Retinal pigment epithelial cell (primary cell): ENCODE measurements around the gene HOXC10.

Experiments
- DNase-seq: peaks from one replicate; pipeline ENCODE4 v3.0.0-alpha.2; 2010; ENCODE audit warnings: low read depth
- H3K4me3 ChIP-seq: 2 replicates; pipeline ENCODE4 v1.5.1; 2011; ENCODE audit warnings: mild to moderate bottlenecking, low read length, control low read depth, moderate library complexity
- TF ChIP-seq, protein P1 (sequence below): conservative IDR thresholded peaks from 2 replicates; pipeline ENCODE4 v1.5.1; 2011; ENCODE audit warnings: low read depth, low read length, control low read depth, inconsistent platforms

The HOXC10 gene

DNA sequence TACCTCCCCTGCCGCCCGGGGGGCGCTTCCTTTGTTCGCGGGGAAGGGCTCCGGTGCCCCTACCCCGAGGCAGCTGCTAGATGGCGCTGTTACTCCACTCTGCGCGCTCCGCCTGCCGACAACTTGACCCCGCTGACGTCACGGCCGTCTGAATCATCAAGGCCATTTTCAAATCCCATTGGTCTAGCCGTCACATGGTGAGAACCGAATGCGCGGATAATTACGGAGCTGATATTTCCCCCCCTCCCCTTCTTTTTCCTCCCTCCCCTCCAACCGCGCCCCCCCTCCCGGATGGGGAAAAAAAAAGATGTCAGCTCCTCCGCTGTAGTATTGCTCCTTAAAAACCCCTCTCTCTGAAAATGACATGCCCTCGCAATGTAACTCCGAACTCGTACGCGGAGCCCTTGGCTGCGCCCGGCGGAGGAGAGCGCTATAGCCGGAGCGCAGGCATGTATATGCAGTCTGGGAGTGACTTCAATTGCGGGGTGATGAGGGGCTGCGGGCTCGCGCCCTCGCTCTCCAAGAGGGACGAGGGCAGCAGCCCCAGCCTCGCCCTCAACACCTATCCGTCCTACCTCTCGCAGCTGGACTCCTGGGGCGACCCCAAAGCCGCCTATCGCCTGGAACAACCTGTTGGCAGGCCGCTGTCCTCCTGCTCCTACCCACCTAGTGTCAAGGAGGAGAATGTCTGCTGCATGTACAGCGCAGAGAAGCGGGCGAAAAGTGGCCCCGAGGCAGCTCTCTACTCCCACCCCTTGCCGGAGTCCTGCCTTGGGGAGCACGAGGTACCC lies at the start of gene HOXC10:
Gene HOXC10 (plus strand): TSS at position 246 of the 791 bp plus-strand sequence. CDS start 114 bp downstream, at position 360.
- peak; percentile 5 for DNase-seq
- TF ChIP-seq, protein P1, sequence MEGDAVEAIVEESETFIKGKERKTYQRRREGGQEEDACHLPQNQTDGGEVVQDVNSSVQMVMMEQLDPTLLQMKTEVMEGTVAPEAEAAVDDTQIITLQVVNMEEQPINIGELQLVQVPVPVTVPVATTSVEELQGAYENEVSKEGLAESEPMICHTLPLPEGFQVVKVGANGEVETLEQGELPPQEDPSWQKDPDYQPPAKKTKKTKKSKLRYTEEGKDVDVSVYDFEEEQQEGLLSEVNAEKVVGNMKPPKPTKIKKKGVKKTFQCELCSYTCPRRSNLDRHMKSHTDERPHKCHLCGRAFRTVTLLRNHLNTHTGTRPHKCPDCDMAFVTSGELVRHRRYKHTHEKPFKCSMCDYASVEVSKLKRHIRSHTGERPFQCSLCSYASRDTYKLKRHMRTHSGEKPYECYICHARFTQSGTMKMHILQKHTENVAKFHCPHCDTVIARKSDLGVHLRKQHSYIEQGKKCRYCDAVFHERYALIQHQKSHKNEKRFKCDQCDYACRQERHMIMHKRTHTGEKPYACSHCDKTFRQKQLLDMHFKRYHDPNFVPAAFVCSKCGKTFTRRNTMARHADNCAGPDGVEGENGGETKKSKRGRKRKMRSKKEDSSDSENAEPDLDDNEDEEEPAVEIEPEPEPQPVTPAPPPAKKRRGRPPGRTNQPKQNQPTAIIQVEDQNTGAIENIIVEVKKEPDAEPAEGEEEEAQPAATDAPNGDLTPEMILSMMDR: peak; percentile 49
- no peak within 1 kb of the TSS for H3K4me3 ChIP-seq

DNA sequence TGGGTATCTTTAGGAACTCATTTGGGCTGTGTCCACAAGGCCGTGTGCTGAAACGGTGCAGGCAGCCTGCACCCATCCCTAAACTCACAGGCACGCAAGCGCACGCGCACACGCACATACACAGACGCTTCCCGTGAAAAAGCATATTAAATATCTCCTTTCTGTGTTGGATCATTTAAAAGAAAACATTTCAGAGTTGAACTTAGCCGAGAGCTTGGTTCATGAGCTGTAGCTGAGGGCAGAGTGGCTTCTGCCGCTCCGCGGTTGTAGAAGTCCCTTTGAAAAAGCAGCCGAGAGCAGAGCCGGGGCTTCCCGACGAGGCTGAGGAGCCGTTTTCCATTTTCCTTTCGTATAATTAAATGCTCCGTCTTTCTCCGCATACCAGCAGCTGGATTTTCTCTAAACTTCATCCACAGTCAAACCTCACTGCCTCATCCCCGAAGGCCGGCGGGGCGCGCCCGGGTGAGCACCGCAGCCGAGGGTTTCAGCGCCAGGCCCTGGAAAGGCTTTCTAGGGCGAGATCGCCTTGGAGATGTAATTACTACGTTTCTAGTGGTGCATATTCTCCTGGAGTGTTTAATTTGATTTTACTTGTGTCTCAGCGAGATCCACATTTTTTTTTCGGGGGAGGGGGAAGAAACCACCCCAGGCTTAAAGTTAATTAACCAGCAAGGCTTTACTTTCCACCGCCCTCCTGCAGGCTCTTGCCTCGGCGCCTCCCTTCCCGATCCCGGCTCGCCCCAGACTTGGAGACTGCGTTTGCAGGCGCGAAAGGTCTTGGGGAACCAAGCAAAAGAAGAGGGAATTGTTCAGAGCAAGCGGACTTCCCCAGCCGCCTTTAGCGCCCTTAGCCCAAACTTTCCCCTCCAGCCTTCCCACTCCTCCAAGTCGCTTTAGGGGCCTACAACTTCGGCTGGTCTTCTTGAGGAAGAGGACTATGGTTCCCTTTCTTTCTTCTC lies 49.3 kb upstream of the HOXC10 start:
- no peak for DNase-seq
- TF ChIP-seq, protein P1: no peak
- H3K4me3 ChIP-seq: no peak overlapping the region

DNA sequence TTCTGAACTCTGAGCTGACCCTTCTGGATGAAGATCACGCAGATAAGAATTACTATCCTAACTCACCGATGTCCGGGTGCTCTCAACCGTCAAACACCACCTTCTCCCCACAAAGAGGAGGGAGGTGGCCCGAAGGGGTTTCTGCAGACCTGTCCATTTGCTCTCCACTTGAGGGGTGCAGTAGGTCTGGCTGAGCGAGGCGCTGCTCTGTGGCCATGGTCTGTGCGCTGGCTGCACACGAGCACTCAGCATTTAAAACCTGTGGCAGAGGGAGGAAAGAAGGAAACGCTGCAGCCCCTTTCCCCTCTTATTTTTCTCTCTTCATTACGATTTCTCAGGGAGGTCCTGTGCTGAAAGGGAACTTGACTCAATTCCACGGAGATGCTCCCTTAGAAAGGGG lies 47.8 kb upstream of the HOXC10 start:
- H3K4me3 ChIP-seq: no peak overlapping the region
- TF ChIP-seq, protein P1: no peak
- no peak for DNase-seq

DNA sequence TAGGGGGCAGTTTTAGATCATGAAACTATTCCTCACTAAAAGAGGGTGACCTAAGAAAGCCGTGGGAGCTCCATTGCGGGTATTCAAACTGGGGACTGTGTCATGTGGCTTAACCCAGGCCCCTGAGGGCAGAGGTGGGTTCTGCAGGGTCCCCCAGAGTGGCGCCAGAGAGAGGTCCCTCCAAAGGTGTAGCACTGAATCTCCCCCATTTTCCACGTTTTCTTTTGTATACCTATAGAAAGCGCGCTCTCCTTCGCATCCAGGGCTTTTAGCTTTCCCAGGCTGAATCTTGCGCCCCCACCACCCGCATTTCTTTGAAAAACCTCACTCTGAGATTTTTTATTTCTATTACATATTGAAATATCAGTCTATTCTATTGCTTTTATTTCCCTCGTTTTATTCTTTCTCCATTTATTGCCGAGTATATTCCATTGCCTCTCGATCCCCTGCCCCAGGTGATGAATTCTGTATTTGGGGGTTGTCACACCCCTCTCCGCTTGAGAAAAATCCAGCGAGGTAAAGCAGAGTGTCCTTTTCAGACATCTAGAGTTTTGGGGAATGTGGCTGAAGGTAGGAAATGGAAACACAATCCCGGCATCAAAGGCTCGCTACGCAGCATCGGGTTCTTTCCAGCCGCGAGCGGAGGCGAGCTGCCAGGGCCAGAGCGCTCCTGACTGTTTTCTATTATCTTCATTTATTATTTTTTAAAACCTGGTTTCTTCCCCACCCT lies 47.2 kb upstream of the HOXC10 start:
- no peak overlapping the region for H3K4me3 ChIP-seq
- DNase-seq: no peak
- TF ChIP-seq, protein P1: no peak

DNA sequence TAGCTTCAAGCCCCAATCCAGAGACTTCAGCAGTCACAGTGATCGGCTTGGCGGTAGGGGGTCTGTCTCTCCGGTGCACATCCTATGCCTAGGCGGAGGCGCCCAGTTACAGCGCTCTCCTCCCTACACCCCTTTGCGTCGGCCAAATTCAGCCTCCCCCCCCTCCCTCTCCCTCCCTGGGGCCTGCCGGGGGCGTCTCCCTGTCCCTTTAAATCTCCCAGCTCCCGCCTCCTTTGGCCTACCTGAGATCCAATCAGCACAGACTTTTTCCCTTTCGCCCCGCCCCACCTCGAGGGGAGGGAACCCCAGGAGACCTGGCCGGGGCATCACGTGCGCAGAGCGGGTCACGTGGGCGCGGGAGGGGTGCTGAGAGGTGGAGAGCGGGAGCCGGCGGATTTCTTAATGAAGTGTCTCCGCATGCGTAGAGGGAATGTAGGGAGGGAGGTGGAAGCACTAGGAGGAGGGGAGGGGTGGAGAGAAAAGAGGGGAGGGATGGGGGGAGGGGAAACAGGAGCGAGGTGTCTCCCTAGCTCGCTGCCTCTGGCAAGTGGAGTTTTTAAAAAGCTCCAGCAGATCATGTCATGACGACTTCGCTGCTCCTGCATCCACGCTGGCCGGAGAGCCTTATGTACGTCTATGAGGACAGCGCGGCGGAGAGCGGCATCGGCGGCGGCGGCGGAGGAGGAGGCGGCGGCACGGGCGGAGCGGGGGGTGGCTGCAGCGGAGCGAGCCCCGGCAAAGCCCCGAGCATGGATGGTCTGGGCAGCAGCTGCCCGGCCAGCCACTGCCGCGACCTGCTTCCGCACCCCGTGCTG lies 46.4 kb upstream of the HOXC10 start, which contains the start of gene HOXC13:
Gene HOXC13 (plus strand): TSS at position 506 of the 815 bp plus-strand sequence. CDS start 76 bp downstream, at position 582.
- H3K4me3 ChIP-seq: no peak within 1 kb of the TSS
- no peak for DNase-seq
- TF ChIP-seq, protein P1: no peak
